GM21367 (cell line): ENCODE measurements around the gene HMG20B.
"Not testable (repeated sequence)": the region's sequence is repeated elsewhere in the genome, so short reads cannot be mapped to it uniquely, and the experiment has no call there.

Experiments used
- ATAC-seq: cut with Tn5 transposase; IDR thresholded peaks from one replicate; pipeline ENCODE4 v1.9.1; 2021; ENCODE audit not compliant: unreplicated experiment

Gene HMG20B

DNA sequence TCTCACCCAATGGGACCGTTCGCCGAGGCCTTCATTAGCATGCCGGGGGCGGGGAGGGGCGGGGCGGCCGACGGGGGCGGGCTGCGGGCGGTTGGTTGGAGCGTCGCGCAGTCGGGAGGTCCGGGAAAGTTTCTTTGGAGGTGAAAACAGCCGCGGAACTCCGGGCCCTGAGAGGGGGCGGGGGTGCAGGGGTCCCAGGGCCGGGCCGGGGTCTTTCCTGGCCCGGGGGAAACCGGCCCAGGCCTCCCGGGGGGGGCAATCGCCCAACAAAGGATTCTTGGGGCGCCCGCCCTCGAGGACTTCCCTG, at the start of gene HMG20B:
TSS of gene HMG20B (plus strand) at position 90 of the 307 bp plus-strand sequence. CDS start 366 bp downstream, outside the sequence.
- ATAC-seq, result no peak

DNA sequence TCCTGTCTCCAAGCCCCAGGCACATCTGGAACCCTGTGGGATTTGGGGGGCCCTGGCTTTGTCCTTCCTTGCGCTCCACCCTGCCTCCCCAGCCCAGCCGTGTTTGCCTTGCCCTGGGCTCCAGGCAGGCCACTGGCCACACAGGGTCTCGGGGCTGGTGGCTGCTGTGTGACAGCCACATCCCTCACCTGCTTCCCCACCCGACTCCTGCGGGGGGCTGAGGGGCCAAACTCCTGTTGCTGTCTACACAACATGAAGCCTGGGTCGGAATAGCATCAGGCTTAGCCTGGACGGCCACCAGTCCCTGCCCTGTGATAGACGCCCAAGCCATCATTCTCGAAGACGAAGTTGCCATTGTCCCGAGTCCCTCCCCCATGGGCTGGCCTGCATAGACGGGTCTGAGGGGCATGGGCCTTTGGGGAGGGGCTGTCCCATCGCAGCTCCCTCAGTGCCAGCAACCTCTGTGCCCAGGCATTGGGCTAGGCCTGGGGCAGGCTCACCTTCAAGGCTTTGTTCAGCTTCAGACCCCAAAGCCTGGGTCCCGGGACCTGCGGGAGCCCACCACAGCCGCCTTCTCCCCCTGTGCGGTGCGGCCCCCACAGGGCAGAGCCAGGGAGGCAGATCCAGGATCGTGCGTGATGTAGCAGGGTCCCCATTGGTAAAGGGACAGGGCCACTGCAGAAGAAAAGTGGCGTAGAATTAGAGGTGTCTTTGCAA, 49.2 kb upstream of the HMG20B start:
- no peak for ATAC-seq

DNA sequence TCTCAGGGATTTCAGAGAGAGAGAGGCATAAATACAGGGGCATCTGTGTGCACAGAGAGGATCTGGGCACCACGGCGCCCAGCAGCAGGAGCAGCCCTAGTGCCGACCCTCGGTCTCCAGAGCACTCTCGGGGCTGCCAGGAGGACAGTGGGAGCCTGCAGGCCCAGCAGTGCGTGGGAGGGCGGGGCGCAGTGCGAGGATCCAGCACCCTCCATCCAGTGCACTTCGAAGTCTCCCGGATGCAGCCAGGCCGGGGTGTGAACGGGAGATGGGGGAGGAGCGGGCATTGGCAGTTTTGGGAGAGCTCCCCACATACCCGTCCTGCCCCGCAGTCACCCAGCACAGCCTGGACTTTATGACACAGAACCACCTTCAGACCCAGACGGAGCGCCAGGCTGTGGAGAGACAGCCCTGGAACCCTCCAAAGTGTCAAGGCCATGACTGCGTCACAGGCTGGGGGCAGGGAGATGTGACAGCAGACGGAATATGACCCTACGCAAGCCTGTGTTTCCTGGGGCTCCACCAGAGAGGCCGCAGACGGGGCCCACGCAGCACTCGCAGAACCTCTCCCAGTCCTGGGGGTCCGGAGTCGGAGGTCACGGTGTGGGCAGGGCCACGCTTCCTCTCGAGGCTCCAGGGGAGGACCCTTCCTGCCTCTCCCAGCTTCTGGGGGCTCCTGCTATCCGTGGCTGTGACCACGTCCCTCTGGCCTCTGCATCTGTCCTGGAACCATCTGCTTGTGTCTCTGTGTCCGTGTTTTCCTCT, 48.5 kb upstream of the HMG20B start:
- no peak for ATAC-seq

DNA sequence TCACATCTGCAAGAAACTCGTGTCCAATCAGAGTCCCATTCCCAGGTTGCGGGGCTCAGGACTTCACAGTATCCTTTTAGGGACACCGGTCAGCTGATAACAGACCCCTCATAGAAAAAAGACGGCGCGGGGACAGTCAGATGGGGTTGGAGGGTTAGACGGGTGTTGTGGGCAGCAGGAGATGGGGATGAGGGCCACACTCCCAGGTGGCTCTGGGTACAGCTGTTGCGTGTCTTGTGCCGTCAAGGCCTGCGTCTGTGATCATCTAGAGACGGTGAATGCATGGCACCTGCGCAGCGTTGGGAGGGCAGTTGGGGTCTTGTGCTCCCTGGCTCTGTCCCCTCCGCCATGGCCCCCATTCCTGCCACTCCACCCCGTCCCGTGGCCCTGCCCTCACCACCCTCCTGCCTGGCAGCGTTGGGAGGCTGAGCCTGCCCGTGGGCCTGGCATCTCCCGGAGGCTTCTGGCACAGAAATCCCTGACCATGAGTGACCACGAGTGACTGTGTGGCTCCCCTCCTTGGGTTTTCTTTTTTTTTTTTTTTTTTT, 47.8 kb upstream of the HMG20B start:
- no peak for ATAC-seq

DNA sequence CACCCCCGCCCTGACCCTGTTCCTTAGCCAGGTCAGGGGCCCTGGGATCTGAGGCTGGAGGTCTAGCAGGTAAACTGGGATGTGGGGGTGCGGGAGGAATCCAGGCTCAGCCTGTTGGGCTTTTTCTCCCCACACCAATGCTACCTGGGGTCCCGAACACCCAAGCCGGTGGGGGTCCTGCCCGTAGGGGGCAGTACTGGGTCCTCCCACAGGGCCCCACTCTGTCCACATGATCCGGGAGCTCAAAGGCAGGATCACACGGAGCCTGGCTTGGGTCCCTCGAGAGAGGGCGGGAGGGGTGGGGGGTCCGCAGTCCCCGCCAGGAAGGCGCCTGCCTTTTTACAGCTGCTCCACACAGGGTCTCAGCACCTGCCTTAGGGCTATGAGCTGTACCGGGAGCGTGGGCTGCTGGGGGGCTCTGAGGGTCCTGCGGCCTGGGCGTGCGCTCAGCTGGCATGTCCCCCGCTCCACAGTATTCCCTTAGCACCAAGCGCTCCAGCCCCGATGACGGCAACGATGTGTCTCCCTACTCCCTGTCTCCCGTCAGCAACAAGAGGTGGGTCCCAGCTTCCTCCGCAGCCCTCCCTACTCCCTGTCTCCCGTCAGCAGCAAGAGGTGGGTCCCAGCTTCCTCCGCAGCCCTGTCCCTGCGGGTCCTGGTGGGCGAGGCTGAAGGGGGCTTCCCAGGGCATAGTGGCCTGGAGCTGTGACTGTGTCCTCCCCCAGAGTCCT, 46.1 kb upstream of the HMG20B start:
- ATAC-seq, result no peak

DNA sequence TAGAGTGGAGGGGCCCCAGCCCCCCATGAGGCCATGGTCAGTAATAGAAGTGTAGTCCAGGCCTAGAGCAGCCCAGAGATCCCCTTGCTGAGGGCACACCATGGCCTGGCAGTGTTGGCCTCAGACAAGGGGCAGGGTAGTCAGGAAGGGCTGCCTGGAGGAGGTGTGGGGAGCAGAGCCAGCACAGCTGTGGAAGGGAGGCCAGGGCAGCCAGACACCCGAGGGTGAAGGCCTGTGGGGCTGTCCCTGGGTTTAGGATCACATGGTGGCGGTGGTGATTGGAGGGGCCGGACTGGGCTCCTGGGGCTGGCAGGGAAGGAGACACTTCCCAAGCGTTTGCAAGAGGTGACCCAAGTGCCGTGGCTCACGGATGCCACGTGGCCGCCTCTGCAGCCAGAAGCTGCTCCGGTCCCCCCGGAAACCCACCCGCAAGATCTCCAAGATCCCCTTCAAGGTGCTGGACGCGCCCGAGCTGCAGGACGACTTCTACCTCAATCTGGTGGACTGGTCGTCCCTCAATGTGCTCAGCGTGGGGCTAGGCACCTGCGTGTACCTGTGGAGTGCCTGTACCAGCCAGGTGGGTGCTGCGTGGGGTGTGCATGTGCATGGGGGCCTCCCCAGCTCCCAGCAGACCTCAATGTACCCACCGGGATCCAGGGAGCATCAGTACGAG, 45.4 kb upstream of the HMG20B start:
- no peak for ATAC-seq

DNA sequence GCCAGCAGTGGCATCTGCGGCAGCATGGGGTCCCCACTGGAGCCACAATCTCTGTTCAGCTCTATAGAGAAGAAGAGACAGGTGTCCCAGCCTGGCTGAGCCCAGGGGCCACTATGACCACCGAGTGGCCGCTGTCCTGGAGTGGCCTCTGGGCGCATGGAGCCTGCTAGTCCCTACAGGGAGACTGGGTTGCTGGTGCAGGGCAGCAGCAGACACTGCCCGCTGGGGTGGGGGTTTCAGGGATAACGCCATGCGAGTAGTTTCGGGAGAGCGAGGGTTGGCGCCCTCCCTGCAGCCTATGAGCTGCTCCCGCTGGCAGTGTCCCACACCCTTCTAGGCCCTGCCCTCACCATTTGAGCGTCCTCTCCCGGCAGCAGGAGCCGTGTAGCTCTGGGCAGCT, 44.7 kb upstream of the HMG20B start:
- no peak for ATAC-seq

DNA sequence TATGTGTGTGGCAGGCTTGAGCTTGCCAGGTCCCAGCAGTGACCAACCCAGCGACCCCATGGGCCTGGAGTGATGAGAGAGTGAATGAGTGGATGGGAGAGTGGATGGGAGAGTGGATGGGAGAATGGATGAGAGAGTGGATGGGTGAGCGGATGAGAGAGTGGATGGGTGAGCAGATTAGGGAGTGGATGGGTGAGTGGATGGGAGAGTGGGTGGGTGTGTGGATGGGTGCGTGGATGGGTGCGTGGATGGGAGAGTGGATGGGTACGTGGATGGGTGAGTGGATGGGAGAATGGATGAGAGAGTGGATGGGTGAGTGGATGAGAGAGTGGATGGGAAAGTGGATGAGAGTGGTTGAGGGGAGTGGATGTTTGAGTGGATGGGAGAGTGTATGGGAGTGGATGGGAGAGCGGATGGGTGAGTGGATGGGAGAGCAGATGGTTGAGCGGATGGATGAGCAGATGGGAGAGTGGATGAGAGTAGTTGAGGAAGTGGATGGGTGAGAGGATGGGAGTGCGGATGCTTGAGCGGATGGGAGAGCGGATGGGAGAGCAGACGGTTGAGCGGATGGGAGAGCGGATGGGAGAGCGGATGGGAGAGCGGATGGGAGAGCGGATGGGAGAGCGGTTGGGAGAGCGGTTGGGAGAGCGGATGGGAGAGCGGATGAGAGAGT, 44.1 kb upstream of the HMG20B start:
- no peak for ATAC-seq

DNA sequence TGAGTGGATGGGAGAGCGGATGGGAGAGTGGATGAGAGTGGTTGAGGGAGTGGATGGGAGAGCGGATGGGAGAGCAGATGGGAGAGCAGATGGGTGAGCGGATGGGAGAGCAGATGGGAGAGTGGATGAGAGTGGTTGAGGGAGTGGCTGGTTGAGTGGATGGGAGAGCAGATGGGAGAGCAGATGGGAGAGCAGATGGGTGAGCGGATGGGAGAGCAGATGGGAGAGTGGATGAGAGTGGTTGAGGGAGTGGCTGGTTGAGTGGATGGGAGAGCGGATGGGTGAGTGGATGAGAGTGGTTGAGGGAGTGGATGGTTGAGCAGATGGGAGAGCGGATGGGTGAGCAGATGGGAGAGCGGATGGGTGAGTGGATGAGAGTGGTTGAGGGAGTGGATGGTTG, 43.4 kb upstream of the HMG20B start:
- not testable (repeated sequence) for ATAC-seq

DNA sequence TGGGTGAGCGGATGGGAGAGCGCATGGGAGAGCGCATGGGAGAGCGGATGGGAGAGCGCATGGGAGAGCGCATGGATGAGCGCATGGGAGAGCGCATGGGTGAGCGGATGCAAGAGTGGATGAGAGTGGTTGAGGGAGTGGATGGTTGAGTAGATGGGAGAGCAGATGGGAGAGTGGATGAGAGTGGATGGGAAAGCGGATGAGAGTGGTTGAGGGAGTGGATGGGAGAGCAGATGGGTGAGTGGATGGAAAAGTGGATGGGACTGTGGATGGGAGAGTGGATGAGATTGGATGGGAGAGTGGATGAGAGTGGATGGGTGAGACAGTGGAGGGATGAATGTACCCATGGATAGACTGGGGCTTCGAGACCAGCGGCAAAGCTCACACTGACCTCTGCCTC, 42.4 kb upstream of the HMG20B start:
- ATAC-seq, result no peak

DNA sequence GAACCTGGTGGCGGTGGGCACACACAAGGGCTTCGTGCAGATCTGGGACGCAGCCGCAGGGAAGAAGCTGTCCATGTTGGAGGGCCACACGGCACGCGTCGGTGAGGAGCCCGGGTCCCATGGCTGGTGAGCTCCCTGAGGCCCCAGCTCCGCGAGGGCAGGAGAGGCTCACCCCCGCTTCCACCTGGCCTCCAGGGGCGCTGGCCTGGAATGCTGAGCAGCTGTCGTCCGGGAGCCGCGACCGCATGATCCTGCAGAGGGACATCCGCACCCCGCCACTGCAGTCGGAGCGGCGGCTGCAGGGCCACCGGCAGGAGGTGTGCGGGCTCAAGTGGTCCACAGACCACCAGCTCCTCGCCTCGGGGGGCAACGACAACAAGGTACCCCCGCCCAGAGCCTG, 41.0 kb upstream of the HMG20B start:
- ATAC-seq, result no peak

DNA sequence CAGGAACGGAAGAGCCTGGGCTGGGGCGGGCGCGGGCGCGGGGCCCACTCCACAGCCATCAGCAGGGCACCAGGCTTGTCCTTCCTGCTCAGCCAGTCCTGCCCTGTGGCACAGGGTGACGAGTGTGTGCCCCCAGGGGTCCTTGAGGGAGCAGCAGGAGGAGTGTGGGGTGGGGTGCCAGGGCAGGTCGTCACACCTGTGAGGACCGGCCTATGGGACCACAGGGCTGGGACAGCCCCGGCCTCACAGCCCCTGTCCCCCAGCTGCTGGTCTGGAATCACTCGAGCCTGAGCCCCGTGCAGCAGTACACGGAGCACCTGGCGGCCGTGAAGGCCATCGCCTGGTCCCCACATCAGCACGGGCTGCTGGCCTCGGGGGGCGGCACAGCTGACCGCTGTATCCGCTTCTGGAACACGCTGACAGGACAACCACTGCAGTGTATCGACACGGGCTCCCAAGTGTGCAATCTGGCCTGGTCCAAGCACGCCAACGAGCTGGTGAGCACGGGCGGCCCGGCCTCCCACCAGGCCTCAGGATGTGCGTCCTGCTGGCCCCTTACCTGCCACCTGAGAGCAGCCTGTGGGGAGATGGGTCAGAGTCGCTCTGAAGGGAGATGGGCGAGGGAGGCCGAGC, 40.5 kb upstream of the HMG20B start:
- ATAC-seq, result no peak

DNA sequence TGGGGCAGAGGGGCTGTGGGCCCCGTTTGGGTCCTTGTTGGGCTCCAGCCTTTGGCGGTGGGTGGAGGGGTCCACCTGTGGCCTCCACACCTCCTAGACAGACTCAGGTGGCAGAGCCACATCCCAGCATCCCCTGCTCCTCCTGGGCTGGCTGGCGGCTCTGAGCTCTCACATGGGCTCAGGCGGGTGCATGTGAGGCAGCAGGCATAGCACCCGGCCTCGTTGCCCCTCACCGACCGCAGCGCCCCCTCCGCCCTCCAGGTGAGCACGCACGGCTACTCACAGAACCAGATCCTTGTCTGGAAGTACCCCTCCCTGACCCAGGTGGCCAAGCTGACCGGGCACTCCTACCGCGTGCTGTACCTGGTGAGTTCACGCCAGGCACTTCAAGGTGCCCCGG, 39.7 kb upstream of the HMG20B start:
- no peak for ATAC-seq

DNA sequence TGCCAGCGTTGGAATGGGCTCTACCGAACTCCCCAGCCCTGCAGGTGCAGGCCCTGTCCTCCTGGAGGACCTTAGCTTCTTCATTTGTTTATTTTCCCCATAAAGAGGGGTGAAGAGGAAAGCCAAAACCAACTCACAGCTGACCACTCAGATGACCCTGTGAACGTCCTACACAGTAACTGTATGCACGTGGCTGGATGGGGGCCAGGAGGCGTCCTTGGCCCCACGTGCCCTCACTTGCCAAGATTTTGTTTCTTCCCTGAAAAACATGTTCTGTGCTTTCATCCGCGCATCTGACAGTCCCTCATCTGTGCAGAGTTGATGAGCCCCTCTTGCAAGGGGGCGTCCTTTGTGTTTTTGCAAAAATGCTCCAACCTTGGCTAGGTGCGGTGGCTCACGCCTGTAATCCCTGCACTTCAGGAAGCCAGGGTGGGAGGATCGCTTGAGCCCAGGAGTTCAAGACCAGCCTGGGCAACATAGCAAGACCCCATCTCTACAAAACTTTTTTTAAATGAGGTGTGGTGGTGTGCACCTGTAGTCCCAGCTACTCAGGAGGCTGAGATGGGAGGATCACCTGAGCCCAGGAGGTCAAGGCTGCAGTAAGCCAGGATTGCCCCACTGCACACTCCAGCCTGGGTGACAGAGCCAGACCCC, 39.1 kb upstream of the HMG20B start:
- ATAC-seq, result no peak

DNA sequence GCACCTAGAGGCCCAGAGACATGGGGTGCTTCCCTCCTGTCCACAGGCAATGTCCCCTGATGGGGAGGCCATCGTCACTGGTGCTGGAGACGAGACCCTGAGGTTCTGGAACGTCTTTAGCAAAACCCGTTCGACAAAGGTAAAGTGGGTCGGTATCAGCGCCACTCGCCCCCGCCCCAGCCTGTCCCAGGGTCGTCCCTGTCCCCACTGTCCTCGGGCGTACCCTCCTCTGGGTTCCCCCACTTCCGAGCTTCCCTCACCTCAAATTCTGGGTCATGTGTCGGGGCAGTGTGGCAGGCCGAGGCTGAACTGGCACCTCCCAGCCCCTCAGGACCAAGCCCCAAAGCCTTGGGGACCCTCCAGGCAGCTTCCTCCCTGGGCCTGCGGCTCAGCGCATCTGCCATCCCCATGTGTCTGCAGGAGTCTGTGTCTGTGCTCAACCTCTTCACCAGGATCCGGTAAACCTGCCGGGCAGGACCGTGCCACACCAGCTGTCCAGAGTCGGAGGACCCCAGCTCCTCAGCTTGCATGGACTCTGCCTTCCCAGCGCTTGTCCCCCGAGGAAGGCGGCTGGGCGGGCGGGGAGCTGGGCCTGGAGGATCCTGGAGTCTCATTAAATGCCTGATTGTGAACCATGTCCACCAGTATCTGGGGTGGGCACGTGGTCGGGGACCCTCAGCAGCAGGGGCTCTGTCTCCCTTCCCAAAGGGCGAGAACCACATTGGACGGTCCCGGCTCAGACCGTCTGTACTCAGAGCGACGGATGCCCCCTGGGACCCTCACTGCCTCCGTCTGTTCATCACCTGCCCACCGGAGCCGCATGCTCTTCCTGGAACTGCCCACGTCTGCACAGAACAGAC, 38.1 kb upstream of the HMG20B start:
- no peak for ATAC-seq

DNA sequence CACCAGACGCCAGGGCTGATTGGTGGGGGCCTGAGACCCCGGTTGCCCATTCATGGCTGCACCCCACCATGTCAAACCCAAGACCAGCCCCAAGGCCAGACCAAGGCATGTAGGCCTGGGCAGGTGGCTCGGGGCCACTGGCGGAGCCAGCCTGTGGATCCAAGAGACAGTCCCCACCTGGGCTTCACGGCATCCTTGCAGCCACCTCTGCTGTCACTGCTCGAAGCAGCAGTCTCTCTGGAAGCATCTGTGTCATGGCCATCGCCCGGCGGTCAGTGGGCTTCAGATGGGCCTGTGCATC, 37.6 kb upstream of the HMG20B start:
- no peak for ATAC-seq

DNA sequence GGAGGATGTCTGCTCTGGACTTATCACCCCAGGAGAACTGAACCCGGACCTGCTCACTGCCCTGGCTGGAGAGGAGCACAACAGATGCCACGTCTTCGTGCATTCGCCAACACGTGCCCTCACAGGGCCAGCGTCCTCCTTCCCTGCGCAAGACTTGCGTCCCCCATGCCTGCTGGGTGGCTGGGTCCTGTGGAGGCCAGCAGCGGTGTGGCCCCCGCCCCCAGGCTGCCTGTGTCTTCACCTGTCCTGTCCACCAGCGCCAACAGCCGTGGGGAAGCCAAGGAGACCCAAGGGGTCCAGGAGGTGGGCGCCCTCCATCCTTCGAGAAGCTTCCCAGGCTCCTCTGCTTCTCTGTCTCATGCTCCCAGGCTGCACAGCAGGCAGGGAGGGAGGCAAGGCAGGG, 37.2 kb upstream of the HMG20B start:
- no peak for ATAC-seq

DNA sequence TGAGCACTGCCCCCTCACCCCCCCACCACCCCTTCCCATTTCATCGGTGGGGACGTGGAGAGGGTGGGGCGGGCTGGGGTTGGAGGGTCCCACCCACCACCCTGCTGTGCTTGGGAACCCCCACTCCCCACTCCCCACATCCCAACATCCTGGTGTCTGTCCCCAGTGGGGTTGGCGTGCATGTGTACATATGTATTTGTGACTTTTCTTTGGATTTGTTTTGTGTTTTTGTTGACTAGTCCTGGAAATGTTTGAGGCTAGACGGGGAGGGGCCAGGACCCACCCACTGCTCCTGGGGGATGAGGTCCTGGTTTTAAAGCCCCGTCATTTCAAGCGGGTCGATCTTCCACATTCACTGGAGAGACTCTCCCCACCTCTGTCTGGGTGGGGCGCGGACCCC, 36.8 kb upstream of the HMG20B start:
- ATAC-seq, result no peak
